Epithelial cell of proximal tubule (primary cell): ENCODE measurements around the gene GAL. TPM values are rescaled to one million over a fixed set of nuclear protein-coding genes. Genes with fewer than 3 reads are reported as not detected.

Experiments used
- DNase-seq: peaks from one replicate; pipeline ENCODE4 v3.0.0-alpha.2; 2011; ENCODE audit warnings: low read depth
- H3K4me3 ChIP-seq: 2 replicates; pipeline ENCODE4 v1.5.1; 2011; ENCODE audit warnings: low read depth, mild to moderate bottlenecking, low read length
- CTCF ChIP-seq: conservative IDR thresholded peaks from 2 replicates; pipeline ENCODE4 v1.5.1; 2012; ENCODE audit warnings: low read depth, mild to moderate bottlenecking, low read length
- total RNA-seq: library from RNA; depleted of rRNA; stranded (reverse); fragments of >200 nt; gene quantifications from 2 replicates; pipeline ENCODE4 v1.2.3, GENCODE V29; 2015

Gene GAL
- total RNA-seq, 1 donor from 2014 or later: 22.5 TPM

GRCh38 chr11:68711114-68711513 lies 26.8 kb downstream of the GAL start:
- no peak for TF ChIP-seq CTCF

DNA sequence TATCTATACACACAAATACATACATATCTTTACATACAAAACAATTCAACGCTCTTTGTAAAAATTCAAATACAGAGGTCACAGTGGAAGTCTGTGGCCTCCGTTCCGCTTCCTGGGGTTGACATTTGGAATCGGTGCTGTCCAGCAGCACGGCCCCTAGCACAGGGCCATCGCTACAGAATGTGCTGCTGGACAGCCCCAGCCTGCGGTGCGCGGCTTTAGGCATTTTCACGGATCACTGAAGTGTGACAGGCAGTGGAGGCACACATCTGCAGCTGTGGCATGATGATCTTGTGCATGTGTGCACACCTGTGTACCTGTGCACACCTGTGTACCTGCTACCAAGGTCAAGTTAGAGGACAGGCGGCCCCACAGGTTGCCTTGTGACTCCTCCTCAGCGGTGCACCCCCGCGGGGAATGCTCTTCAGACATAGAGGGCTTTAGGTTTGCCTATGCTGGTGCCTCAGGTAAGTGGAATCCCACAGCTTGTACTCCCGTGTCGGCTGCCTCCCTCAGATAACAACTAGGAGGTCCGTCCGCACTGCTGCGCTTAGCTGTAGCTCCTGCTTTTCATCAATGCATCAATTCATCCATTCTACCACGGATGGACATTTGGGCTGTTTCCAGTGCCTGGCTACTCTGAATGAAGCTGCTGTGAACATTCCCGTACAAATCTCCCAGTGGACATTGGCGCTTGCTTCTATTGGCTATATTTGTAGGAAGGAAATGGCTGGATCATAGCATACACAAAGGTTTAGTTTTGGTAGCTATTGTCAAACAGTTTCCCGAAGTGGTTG lies 29.9 kb downstream of the GAL start:
- no peak overlapping the region for H3K4me3 ChIP-seq
- no peak for DNase-seq
- no peak for TF ChIP-seq CTCF

More at GRCh38 chr11:68711114-68711513, 26.8 kb downstream of the GAL start:
- no peak for DNase-seq
- H3K4me3 ChIP-seq: no peak overlapping the region

DNA sequence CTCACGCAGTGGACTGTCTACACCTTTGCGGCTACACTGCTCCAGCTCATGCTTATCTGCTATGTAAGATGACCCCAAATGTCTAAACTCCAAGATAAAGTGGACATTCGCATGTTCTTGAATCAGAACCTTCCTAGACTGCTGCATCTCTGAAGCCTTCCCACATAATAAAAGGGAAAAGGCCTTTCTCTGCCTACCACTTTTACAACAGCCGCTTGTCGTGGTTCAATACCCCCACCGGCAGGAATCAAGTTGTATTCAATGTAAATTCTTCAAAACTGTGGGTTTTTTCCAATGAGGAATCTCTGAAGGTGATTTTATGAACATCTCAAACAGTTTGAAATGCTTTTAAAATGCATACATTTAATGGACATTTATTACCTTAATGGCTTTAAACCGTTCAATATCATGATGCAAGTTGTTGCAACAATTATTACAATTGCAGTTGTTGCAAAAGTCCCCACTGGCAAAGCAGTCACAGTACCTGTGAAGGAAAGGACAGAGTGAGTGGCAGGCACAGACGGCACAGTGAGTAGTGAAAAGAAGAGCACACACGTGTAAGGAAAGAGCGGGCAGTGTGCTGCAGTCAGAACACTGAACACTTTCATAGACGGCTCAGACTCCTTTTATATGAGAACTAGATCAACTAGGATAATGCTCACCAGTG lies 31.2 kb downstream of the GAL start:
- DNase-seq: no peak
- TF ChIP-seq CTCF: no peak
- H3K4me3 ChIP-seq: no peak overlapping the region

DNA sequence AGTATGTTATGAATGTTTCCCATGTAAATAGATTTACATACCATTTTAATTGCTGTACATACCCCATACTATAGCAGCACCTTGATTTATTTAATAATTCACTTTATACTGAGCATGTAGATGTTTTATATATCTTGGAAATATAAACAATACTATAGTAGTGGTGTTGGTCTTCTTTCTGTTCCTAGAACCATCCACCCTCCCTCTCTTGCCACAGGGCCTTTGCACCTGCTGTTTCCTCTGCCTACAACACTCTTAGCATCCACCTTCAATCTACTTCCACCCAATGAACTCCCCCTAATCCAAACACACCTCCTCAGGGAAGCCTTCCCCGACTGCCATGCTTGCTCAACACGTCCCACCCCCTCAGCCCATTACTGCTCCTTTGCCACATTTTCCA lies 36.7 kb downstream of the GAL start:
- no peak for TF ChIP-seq CTCF
- no peak for DNase-seq
- H3K4me3 ChIP-seq: no peak overlapping the region

DNA sequence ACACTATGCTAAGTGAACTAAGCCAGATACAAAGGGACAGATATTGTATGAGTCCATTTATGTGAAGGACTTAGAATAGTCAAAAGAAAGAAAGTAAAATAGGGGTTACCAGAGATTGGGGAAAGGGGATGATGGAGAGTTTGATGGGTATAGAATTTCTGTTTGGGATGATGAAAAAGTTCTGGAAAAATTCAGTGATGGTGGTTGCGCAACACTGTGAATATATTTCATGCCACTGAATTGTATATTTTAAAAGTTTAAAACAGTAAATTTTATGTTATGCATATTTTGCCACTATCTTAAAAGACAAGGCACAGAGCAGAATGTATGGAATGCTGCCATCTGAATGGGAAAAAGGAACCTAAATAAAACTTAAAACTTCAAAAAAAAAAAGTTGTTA lies 37.8 kb downstream of the GAL start:
- H3K4me3 ChIP-seq: no peak overlapping the region
- no peak for DNase-seq
- no peak for TF ChIP-seq CTCF

DNA sequence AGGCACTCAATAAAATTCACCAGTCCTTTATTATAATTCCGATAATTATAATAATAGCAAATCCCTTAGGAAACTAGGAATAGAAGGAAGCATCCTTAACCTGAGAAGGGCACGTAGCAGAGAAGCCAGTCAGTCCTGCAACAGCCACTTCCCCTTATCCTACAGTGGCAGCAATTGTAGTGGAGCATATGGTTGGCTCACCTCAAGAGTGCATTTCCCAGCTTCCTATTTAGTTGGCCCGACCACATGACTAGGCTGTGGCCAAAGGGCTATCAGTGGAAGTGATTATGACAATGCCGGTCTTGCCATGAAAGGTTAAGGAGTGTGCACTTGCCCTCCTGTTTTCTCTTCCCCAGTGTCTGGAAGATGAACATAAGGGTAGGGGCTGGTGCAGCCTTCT lies 39.9 kb downstream of the GAL start:
- H3K4me3 ChIP-seq: no peak overlapping the region
- no peak for TF ChIP-seq CTCF
- DNase-seq: no peak

- no peak for DNase-seq
- H3K4me3 ChIP-seq: no peak overlapping the region
- TF ChIP-seq CTCF: peak; percentile 32
These were observed 43.4 kb downstream of the GAL start for GRCh38 chr11:68727783-68728182.
